PC-3 (cell line): ENCODE measurements around the gene GDPD3. TPM values are rescaled to one million over a fixed set of nuclear protein-coding genes. Genes with fewer than 3 reads are reported as not detected.

ENCODE experiments used
- ATAC-seq: fragments of 200-7000 bp; cut with Tn5 transposase; 2 replicates; pipeline ENCODE4 v1.9.1; 2020; ENCODE audit warnings: mild to moderate bottlenecking, moderate library complexity
- BruUV-seq: library from RNA; stranded (reverse); fragments of 400-500 nt; replicated peaks from 2 replicates; lab custom pipeline; 2021; lab: Mats Ljungman, UMichigan
- CTCF ChIA-PET: fragments of 300-600 bp; sonication (Branson Sonifier 250); formaldehyde crosslinking; loops from one replicate; lab custom pipeline; 2022; ENCODE audit warnings: antibody characterized with exemption; lab: Charles Lee
- POLR2A ChIA-PET: fragments of 300-600 bp; sonication (Branson Sonifier 250); formaldehyde crosslinking; loops from one replicate; lab custom pipeline; 2022; ENCODE audit warnings: antibody characterized with exemption; ENCODE audit not compliant: unreplicated experiment; lab: Charles Lee
- DNase-seq: peaks from one replicate; pipeline ENCODE4 v3.0.0-alpha.2; 2015
- H2AFZ ChIP-seq: fragments of 300-600 bp; sonication (generic); 2 replicates; pipeline ENCODE4 v1.6.0; 2016; ENCODE audit warnings: antibody characterized with exemption, low read length
- H3F3A ChIP-seq: fragments of 300-600 bp; sonication (generic); one replicate; pipeline ENCODE4 v1.6.0; 2017; ENCODE audit warnings: antibody characterized with exemption, low read length, control low read depth, mild to moderate bottlenecking; ENCODE audit not compliant: unreplicated experiment
- H3K27ac ChIP-seq: fragments of 300-600 bp; sonication (generic); 2 replicates; pipeline ENCODE4 v1.5.1; 2016; ENCODE audit warnings: mild to moderate bottlenecking, low read length
- H3K27me3 ChIP-seq: fragments of 300-600 bp; sonication (generic); 2 replicates; pipeline ENCODE4 v1.6.1; 2016; ENCODE audit warnings: low read length, mixed read lengths
- H3K36me3 ChIP-seq: fragments of 300-600 bp; sonication (generic); 2 replicates; pipeline ENCODE4 v1.6.1; 2016; ENCODE audit warnings: low read depth, mixed run types, low read length, mixed read lengths
- H3K4me1 ChIP-seq: fragments of 300-600 bp; sonication (generic); 2 replicates; pipeline ENCODE4 v1.5.1; 2016; ENCODE audit warnings: low read length; ENCODE audit not compliant: insufficient read depth
- H3K4me2 ChIP-seq: fragments of 300-600 bp; sonication (generic); 2 replicates; pipeline ENCODE4 v1.6.0; 2016; ENCODE audit warnings: low read length
- H3K4me3 ChIP-seq: fragments of 300-600 bp; sonication (generic); 2 replicates; pipeline ENCODE4 v1.5.1; 2016; ENCODE audit warnings: mild to moderate bottlenecking, low read length, mixed read lengths
- H3K79me2 ChIP-seq: fragments of 300-600 bp; sonication (generic); 2 replicates; pipeline ENCODE4 v1.6.1; 2017; ENCODE audit warnings: low read length, mixed read lengths
- H3K9ac ChIP-seq: fragments of 300-600 bp; sonication (generic); 2 replicates; pipeline ENCODE4 v1.6.0; 2016; ENCODE audit warnings: mild to moderate bottlenecking, low read length
- H3K9me2 ChIP-seq: fragments of 300-600 bp; sonication (generic); replicated peaks from 2 replicates; pipeline ENCODE4 v1.6.1; 2016; ENCODE audit warnings: mixed run types, low read length, mixed read lengths
- H3K9me3 ChIP-seq: fragments of 300-600 bp; sonication (generic); 2 replicates; pipeline ENCODE4 v1.6.1; 2016; ENCODE audit warnings: low read length, mixed read lengths
- H4K20me1 ChIP-seq: fragments of 300-600 bp; sonication (generic); 2 replicates; pipeline ENCODE4 v1.6.1; 2016; ENCODE audit warnings: low read length, mixed read lengths
- CTCF ChIP-seq: fragments of 300-600 bp; sonication (generic); conservative IDR thresholded peaks from 2 replicates; pipeline ENCODE4 v1.5.1; 2017; ENCODE audit warnings: antibody characterized with exemption, low read depth, mild to moderate bottlenecking, low read length
- EZH2 ChIP-seq: fragments of 300-600 bp; sonication (generic); IDR thresholded peaks from one replicate; pipeline ENCODE4 v1.6.1; 2017; ENCODE audit warnings: antibody characterized with exemption, mild to moderate bottlenecking, low read length; ENCODE audit not compliant: unreplicated experiment
- EZH2phosphoT487 ChIP-seq: fragments of 300-600 bp; sonication (generic); IDR thresholded peaks from 2 replicates; pipeline ENCODE4 v1.6.1; 2018; ENCODE audit warnings: mild to moderate bottlenecking, antibody characterized with exemption, low read length, borderline replicate concordance
- intact Hi-C: fragments of 100-400 bp; cut with micrococcal nuclease; formaldehyde crosslinking; loops from 2 replicates; pipeline ENCODE4 v1.9.0; 2023
- total RNA-seq: library from RNA; depleted of rRNA; stranded (reverse); fragments of >200 nt; gene quantifications from 2 replicates; pipeline ENCODE4 v1.2.3, GENCODE V29; 2014

The GDPD3 gene
- total RNA-seq, 1 experiment from 2014 or later = 3.4 TPM

GRCh38 chr16:30065943-30066760 is 47.2 kb downstream of the GDPD3 start:
- Histone ChIP-seq H3K27ac (peak overlapping the region; percentile 78), H2AFZ (no peak overlapping the region), H3K9me2 (no peaks in the 10 kb centered on the region), H3K4me3 (peak overlapping the region; percentile 99), H3F3A (no peaks in the 10 kb centered on the region), H3K36me3 (peaks cover 48% of the 10 kb centered on the region), H3K9me3 (no peaks in the 10 kb centered on the region), H4K20me1 (peaks cover 45% of the 10 kb centered on the region), H3K4me2 (peak overlapping the region; percentile 99), H3K4me1 (peaks cover 30% of the 10 kb centered on the region), H3K27me3 (no peaks in the 10 kb centered on the region), H3K9ac (peak overlapping the region; percentile 90), H3K79me2 (peaks cover 69% of the 10 kb centered on the region)
- ChIA-PET CTCF (no interaction called here), POLR2A (interaction anchor here (0.6 to 0.8 kb wide), 2 partner anchors 93 to 568 kb away, joined by 3 to 5 read pairs; no protein-coding TSS in a partner anchor)
- no peak for DNase-seq
- BruUV-seq = TSS peak; percentile 54
- TF ChIP-seq EZH2phosphoT487 (no peak), EZH2 (no peak), CTCF (no peak)
- no peak for ATAC-seq
- intact Hi-C loops = no loop called here

GRCh38 chr16:30065102-30065942 is 48.0 kb downstream of the GDPD3 start, which contains the start of gene ALDOA:
Gene ALDOA (plus strand): TSS chr16:30065760. CDS start chr16:30066898, 1,138 bp downstream.
- Histone ChIP-seq H3K36me3 (peaks cover 40% of the 10 kb centered on the region), H3K4me3 (peak within 1 kb of the TSS; percentile 99), H4K20me1 (peaks cover 42% of the 10 kb centered on the region), H3K4me2 (peak within 1 kb of the TSS; percentile 99), H2AFZ (peak within 1 kb of the TSS; percentile 82), H3K9ac (peak within 1 kb of the TSS; percentile 90), H3K9me3 (no peaks in the 10 kb centered on the region), H3K79me2 (peaks cover 66% of the 10 kb centered on the region), H3F3A (no peaks in the 10 kb centered on the region), H3K27me3 (no peaks in the 10 kb centered on the region), H3K9me2 (no peaks in the 10 kb centered on the region), H3K4me1 (peaks cover 36% of the 10 kb centered on the region), H3K27ac (peak within 1 kb of the TSS; percentile 97)
- POLR2A ChIA-PET = interaction anchor here (0.6 to 0.8 kb wide), 3 partner anchors 92 to 569 kb away, joined by 3 to 5 read pairs (median 3); no protein-coding TSS in a partner anchor
- CTCF ChIA-PET = interaction anchor here (0.8 kb wide), 1 partner anchor 365 kb away, joined by 3 read pairs; the partner anchor contains the start of gene DCTPP1
- ATAC-seq (peak; percentile 82), DNase-seq (peak; percentile 95)
- intact Hi-C loops = no loop called here
- TF ChIP-seq CTCF = no peak
- peak; percentile 97 for TF ChIP-seq EZH2phosphoT487
- TF ChIP-seq EZH2 = no peak
- BruUV-seq = no TSS peak
